RWPE1 (cell line): ENCODE results near the gene MYF6.

Experiments
- CTCF ChIA-PET: fragments of 350-600 bp; sonication (Branson Sonifier 250); formaldehyde crosslinking; extraction: SDS; loops from one replicate; lab custom pipeline; 2021; lab: Yijun Ruan, JAX
- POLR2A ChIA-PET: fragments of 400-600 bp; formaldehyde crosslinking; extraction: SDS; loops from one replicate; lab custom pipeline; 2020; ENCODE audit warnings: antibody characterized with exemption; ENCODE audit not compliant: low non-redundant PET; lab: Yijun Ruan, JAX
- DNase-seq: peaks from one replicate; pipeline ENCODE4 v3.0.0; 2012; ENCODE audit warnings: low spot score
- H3K27ac ChIP-seq: fragments of 450-650 bp; 2 replicates; pipeline ENCODE4 v1.5.1; 2017
- CTCF ChIP-seq: fragments of 450-650 bp; conservative IDR thresholded peaks from 2 replicates; pipeline ENCODE4 v1.5.1; 2017; ENCODE audit warnings: low read depth, mild to moderate bottlenecking

MYF6 gene

GRCh38 chr12:80709811-80710726 is 2.6 kb downstream of the MYF6 start:
- no peak for DNase-seq
- no peak; the same call in 1 of the 2 replicates for TF ChIP-seq CTCF
- ChIA-PET POLR2A (no interaction called here), CTCF (interaction anchor here (0.6 to 1.2 kb wide), 6 partner anchors 9 to 1254 kb away, joined by 3 to 5 read pairs (median 3); no protein-coding TSS in a partner anchor)
- H3K27ac ChIP-seq = no peak overlapping the region

DNA sequence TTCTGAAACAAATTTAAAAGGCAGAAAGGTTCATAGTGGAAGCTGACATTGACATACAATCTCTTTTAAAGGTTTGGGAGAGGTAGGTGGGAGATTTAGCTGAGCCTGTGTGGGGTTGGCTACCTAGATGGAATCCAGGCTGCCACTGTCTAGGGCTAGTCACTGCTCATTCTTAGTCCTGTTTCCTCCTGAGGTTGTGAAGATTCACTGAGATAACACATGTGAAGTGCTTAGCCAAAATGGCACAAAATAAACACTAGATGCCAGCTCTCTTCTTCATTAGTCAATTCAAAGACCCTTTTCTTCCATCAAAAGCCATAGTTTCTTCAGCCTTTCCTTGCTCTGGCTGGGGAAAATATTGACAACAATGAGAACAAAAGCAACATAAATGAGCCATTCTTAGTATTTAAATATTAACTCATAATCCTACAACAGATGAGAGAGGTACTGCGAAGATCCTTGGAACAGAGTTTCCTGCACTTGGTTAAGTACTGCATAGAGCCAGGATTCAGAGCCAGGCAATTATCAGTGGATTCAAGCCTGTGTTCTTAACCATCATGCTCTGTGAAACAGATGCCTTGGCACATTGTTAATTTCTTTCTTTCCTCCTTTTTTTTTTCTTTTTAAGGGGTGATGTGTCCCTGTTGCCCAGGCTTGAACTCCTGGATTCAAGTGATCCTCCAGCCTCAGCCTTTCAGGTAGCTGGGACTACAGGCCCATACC is 3.5 kb downstream of the MYF6 start:
- ChIA-PET CTCF (interaction anchor here (0.6 to 1.2 kb wide), 6 partner anchors 8 to 1253 kb away, joined by 3 to 5 read pairs (median 3); no protein-coding TSS in a partner anchor), POLR2A (no interaction called here)
- TF ChIP-seq CTCF = no peak
- H3K27ac ChIP-seq = no peak overlapping the region
- DNase-seq = no peak

DNA sequence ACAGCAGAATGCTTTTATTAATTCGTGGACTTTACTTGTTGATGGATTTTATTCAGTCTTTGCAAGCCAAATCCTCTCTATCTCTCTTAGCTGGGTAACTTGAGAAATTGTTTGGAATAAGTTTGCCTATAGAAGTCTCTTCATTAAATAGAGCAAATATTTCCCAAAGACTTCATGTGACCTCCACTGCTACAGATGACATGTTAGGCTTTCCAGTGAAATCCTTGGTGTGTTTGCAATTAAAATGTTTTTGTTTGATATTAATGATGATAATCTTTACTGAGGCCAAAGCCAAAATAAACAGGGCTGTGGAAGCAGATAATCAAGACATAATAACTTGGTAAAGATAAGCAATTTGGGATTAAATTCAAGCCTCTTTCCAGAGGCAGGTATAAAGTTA is 4.4 kb downstream of the MYF6 start:
- no peak for TF ChIP-seq CTCF
- POLR2A ChIA-PET = no interaction called here
- no peak for DNase-seq
- CTCF ChIA-PET = no interaction called here
- no peak overlapping the region for H3K27ac ChIP-seq

GRCh38 chr12:80712866-80713265 is 5.4 kb downstream of the MYF6 start:
- TF ChIP-seq CTCF = no peak
- POLR2A ChIA-PET = no interaction called here
- no peak overlapping the region for H3K27ac ChIP-seq
- no peak for DNase-seq
- CTCF ChIA-PET = interaction anchor here (0.5 kb wide), 1 partner anchor 50 kb away, joined by 4 read pairs; no protein-coding TSS in a partner anchor

DNA sequence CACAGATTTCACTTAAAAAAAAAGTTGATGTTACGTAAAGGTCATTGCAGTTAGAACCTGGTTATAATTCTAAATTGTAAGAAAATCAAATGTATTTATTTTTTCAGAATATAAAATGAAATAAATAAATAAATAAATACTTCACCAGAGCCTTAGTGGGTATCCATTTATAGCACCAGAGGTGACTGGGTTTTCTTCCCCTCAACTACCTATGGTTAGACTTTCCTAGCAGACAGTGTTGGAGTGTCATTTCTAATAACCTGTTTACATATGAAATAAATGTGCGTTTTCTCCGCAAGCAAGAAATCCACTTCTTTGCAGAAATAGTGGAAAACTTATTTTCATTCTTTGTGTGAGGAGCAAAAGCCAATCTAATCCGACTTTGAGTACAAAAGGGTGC is 6.0 kb downstream of the MYF6 start:
- no peak for DNase-seq
- POLR2A ChIA-PET = no interaction called here
- CTCF ChIA-PET = interaction anchor here (0.5 kb wide), 1 partner anchor 49 kb away, joined by 4 read pairs; no protein-coding TSS in a partner anchor
- H3K27ac ChIP-seq = no peak overlapping the region
- no peak for TF ChIP-seq CTCF

DNA sequence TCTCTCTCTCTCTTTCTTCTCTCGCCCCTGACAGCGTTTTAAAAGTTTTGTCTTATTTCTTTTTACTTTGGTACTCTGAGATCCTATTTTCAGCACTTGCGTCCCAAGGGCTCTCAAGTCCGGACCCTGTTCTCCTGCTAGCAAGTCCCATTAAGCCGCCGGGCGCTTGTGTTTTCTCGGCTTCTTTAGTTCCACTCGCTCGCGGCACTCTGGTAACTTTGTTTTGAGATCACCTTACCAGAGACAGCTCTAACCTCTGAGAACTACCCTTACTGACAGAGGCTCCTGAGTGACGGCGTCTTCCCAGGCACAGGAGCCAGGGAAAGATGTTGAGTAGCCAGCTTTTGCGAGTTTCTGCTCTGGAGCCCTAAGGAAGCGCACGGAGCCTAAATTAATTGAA is 6.6 kb downstream of the MYF6 start:
- CTCF ChIA-PET = no interaction called here

More for the DNA sequence above, 6.6 kb downstream of the MYF6 start:
- no peak for DNase-seq
- H3K27ac ChIP-seq = no peak overlapping the region
- TF ChIP-seq CTCF = no peak
- POLR2A ChIA-PET = no interaction called here
